Activated CD4-positive, CD25-positive, alpha-beta regulatory T cell treated with anti-CD3 and anti-CD28 coated beads, Interleukin-2, amount 50 U/mL, for 72 hours (primary cell): ENCODE data around the gene UNCX.

Source experiments
- DNase-seq: peaks from one replicate; pipeline ENCODE4 v3.0.0; 2021

Gene UNCX

GRCh38 chr7:1233333-1234048 lies 819 bp downstream of the UNCX start:
- DNase-seq: no peak

GRCh38 chr7:1234049-1234880 lies 1.6 kb downstream of the UNCX start:
- no peak for DNase-seq

GRCh38 chr7:1234881-1235500 lies 2.3 kb downstream of the UNCX start:
- no peak for DNase-seq

- no peak for DNase-seq
These were observed 2.9 kb downstream of the UNCX start for GRCh38 chr7:1235501-1236131.

- DNase-seq: no peak
These were observed 3.5 kb downstream of the UNCX start for GRCh38 chr7:1236132-1236661.

GRCh38 chr7:1236831-1237701 lies 4.4 kb downstream of the UNCX start:
- DNase-seq: no peak

GRCh38 chr7:1237704-1238255 lies 5.1 kb downstream of the UNCX start:
- no peak for DNase-seq

GRCh38 chr7:1238450-1238882 lies 5.8 kb downstream of the UNCX start:
- DNase-seq: no peak

GRCh38 chr7:1238931-1239802 lies 6.5 kb downstream of the UNCX start:
- no peak for DNase-seq

- no peak for DNase-seq
These were observed 7.3 kb downstream of the UNCX start for GRCh38 chr7:1239803-1240516.

- DNase-seq: no peak
These were observed 8.0 kb downstream of the UNCX start for GRCh38 chr7:1240517-1241257.

- no peak for DNase-seq
These were observed 8.6 kb downstream of the UNCX start for GRCh38 chr7:1241258-1241602.

GRCh38 chr7:1241603-1242255 lies 9.1 kb downstream of the UNCX start:
- DNase-seq: no peak

GRCh38 chr7:1242256-1242605 lies 9.6 kb downstream of the UNCX start:
- DNase-seq: no peak

GRCh38 chr7:1242606-1243289 lies 10.1 kb downstream of the UNCX start:
- DNase-seq: no peak

- no peak for DNase-seq
These were observed 10.8 kb downstream of the UNCX start for GRCh38 chr7:1243290-1243963.

- DNase-seq: no peak
These were observed 11.3 kb downstream of the UNCX start for GRCh38 chr7:1243964-1244416.
